Gastroesophageal sphincter (tissue), 4 donors: ENCODE measurements around the gene UGP2. TPM values are rescaled to one million over a fixed set of nuclear protein-coding genes. Genes with fewer than 3 reads are reported as not detected.
"Not testable (repeated sequence)": the region's sequence is repeated elsewhere in the genome, so short reads cannot be mapped to it uniquely, and the experiment has no call there.

ENCODE experiments used
- ATAC-seq: fragments of 150-250 bp; one replicate; pipeline ENCODE4 v1.9.1; 2016; ENCODE audit warnings: mild to moderate bottlenecking, moderate library complexity
- H3K27ac ChIP-seq, 4 donors: fragments of 200-600 bp; sonication (generic) in 3 of 4; 1 replicate in 3 of 4; 2 replicates in 1 of 4; pipeline ENCODE4 v1.5.1; 2016 to 2019
- H3K27me3 ChIP-seq: fragments of 200-600 bp; sonication (generic); one replicate; pipeline ENCODE4 v1.5.1; 2019
- H3K36me3 ChIP-seq, 2 donors: fragments of 200-600 bp; sonication (generic); one replicate each; pipeline ENCODE4 v1.5.1; 2019; ENCODE audit warnings: control low read depth in 1 of 2
- H3K4me1 ChIP-seq, 3 donors: fragments of 200-600 bp; sonication (generic); 1 replicate in 2 of 3; 2 replicates in 1 of 3; pipeline ENCODE4 v1.5.1; 2016 to 2019; ENCODE audit warnings: control low read depth in 2 of 3
- H3K4me3 ChIP-seq, 2 donors: fragments of 200-600 bp; sonication (generic); one replicate each; pipeline ENCODE4 v1.5.1; 2019; ENCODE audit warnings: mild to moderate bottlenecking in 1 of 2, moderate library complexity in 1 of 2
- H3K9me3 ChIP-seq, 3 donors: fragments of 200-600 bp; sonication (generic); one replicate each; pipeline ENCODE4 v1.5.1; 2017 to 2019; ENCODE audit warnings: control low read depth in 2 of 3
- CTCF ChIP-seq, 4 experiments: fragments of 200-600 bp in 2 of 4; fragments of 450-650 bp in 2 of 4; sonication (generic) in 1 of 4; IDR thresholded peaks; one replicate each; pipeline ENCODE4 v1.5.1; 2017 to 2019; ENCODE audit warnings: antibody characterized with exemption in 4 of 4, mild to moderate bottlenecking in 2 of 4, moderate library complexity in 2 of 4
- EP300 ChIP-seq: sonication (generic); formaldehyde crosslinking; IDR thresholded peaks from one replicate; pipeline ENCODE4 v1.6.1; 2017; ENCODE audit warnings: antibody characterized with exemption, mild to moderate bottlenecking
- POLR2A ChIP-seq, 2 donors: fragments of 450-650 bp; IDR thresholded peaks; one replicate each; pipeline ENCODE4 v1.6.1; 2017; ENCODE audit warnings: antibody characterized with exemption in 2 of 2, mild to moderate bottlenecking in 2 of 2, moderate library complexity in 1 of 2
- POLR2AphosphoS5 ChIP-seq: sonication (generic); formaldehyde crosslinking; IDR thresholded peaks from one replicate; pipeline ENCODE4 v1.6.1; 2017; ENCODE audit warnings: antibody characterized with exemption
- WGBS, 2 donors: methylation state at CpG; one replicate each; pipeline ENCODE4 v1.1.5; 2018; ENCODE audit warnings: low coverage in 1 of 2; 5-methylcytosine and 5-hydroxymethylcytosine counted together
- total RNA-seq, 4 donors: library from RNA; depleted of rRNA; stranded (reverse); fragments of >200 nt; gene quantifications; one replicate each; pipeline ENCODE4 v1.1.0, GENCODE V29; 2016

The UGP2 gene
- total RNA-seq, 4 donors from 2014 or later, result 151 to 222 (median 164) TPM

DNA sequence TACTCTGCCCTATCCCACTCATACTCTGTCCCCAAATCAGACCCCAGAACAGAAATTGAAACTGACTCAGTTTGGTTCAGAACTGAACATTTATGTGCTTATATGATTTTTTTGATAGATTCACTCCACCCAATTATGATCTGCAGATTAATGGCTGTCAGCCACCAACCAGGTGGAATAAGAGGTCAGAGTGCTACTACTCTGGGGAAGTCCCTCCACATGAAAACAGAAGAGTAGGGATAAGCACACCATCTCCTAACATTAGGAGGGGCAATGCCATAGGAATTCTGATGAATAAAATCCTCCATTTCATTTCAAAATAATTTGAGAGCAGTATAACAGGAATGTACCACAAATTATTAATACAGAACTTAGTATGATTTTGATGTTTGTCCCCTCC, 36.3 kb upstream of the UGP2 start:
- H3K9me3 ChIP-seq, result no peaks in the 10 kb centered on the region
- H3K4me1 ChIP-seq, result no peaks in the 10 kb centered on the region
- TF ChIP-seq EP300 (no peak), CTCF (IDR thresholded peaks at IDR 0.05) (no peak), POLR2AphosphoS5 (no peak), POLR2A (IDR thresholded peaks at IDR 0.05) (no peak)
- H3K27me3 ChIP-seq, result no peaks in the 10 kb centered on the region
- no peak overlapping the region for H3K4me3 ChIP-seq
- no peak for ATAC-seq
- H3K36me3 ChIP-seq, result no peaks in the 10 kb centered on the region
- H3K27ac ChIP-seq, result no peak overlapping the region

DNA sequence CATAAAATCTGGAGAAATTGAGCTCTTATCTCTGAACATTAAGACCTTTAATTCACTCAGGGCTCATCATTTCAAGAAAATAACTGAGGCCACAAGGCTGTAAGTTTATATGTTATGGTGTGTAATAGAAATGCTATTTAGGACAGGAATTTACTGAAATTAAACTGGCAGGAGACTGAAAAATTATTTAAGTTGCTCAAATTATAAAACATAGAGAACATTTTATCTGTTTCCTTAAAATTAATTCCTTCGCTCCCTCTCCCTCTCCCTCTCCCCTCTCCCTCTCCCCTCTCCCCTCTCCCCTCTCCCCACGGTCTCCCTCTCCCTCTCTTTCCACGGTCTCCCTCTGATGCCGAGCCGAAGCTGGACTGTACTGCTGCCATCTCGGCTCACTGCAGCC, 33.7 kb upstream of the UGP2 start:
- not testable (repeated sequence) for H3K9me3 ChIP-seq, H3K4me1 ChIP-seq, ATAC-seq, H3K4me3 ChIP-seq, H3K27ac ChIP-seq, H3K27me3 ChIP-seq, H3K36me3 ChIP-seq
- WGBS, 2 donors, result 100% methylated on average over 1 of the region's 6 CpGs; no CpG with 5 or more reads in 1 of the 2 donors

DNA sequence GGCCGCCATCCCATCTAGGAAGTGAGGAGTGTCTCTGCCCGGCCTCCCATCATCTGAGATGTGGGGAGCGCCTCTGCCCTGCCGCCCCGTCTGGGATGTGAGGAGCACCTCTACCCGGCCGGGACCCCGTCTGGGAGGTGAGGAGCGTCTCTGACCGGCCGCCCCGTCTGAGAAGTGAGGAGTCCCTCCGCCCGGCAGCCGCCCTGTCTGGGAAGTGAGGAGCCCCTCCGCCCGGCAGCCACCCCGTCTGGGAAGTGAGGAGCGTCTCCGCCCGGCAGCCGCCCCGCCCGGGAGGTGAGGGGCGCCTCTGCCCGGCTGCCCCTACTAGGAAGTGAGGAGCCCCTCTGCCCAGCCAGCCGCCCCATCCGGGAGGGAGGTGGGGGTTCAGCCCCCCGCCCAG, 32.8 kb upstream of the UGP2 start:
- ATAC-seq, H3K4me3 ChIP-seq, H3K36me3 ChIP-seq, H3K9me3 ChIP-seq, H3K4me1 ChIP-seq, H3K27ac ChIP-seq, H3K27me3 ChIP-seq: not testable (repeated sequence)
- no CpG with 5 or more reads among the region's 29 CpGs for WGBS, 2 donors

DNA sequence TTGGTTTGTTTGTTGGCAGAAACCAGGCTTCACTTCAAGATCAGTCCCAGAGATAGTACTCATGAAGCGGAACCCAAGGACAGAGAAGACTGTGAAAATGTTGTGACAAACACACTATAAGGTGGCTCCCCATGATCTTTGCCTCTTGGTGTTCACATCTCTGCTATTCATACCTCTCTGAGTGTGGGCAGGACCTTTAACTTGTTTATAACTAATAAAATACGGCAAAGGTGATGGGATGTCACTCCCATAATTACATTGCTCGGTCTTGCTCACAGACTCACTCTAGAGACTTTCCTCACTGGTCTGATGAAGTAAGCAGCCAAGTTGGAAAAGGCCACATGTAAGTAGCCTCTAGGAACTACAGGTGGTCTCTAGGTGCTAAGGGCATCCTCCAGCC, 30.6 kb upstream of the UGP2 start:
- TF ChIP-seq EP300, result no peak
- TF ChIP-seq POLR2A (IDR thresholded peaks at IDR 0.05), result no peak
- no peak for TF ChIP-seq CTCF (IDR thresholded peaks at IDR 0.05)
- no peak for TF ChIP-seq POLR2AphosphoS5
- no peaks in the 10 kb centered on the region for H3K9me3 ChIP-seq
- no peak overlapping the region for H3K4me3 ChIP-seq
- ATAC-seq, result no peak
- no peaks in the 10 kb centered on the region for H3K27me3 ChIP-seq
- H3K27ac ChIP-seq, result no peak overlapping the region
- WGBS, 2 donors, result 86 to 90% methylated on average over 1 to 2 of the region's 3 CpGs
- no peaks in the 10 kb centered on the region for H3K4me1 ChIP-seq
- H3K36me3 ChIP-seq, result no peaks in the 10 kb centered on the region

- H3K36me3 ChIP-seq, H3K27me3 ChIP-seq, H3K9me3 ChIP-seq, H3K27ac ChIP-seq, H3K4me3 ChIP-seq, ATAC-seq, H3K4me1 ChIP-seq: not testable (repeated sequence)
- WGBS, 2 donors, result 93 to 97% methylated on average over 3 to 6 of the region's 7 CpGs
Observed at GRCh38 chr2:63811870-63812269, 29.8 kb upstream of the UGP2 start.

- H3K4me3 ChIP-seq, result no peak overlapping the region
- WGBS, 2 donors, result 90 to 100% methylated on average over 1 of the region's 1 CpG
- TF ChIP-seq POLR2AphosphoS5 (no peak), POLR2A (IDR thresholded peaks at IDR 0.05) (no peak), EP300 (no peak), CTCF (IDR thresholded peaks at IDR 0.05) (no peak)
- H3K27ac ChIP-seq, result no peak overlapping the region
- no peaks in the 10 kb centered on the region for H3K9me3 ChIP-seq
- no peak for ATAC-seq
- no peaks in the 10 kb centered on the region for H3K36me3 ChIP-seq
- no peaks in the 10 kb centered on the region for H3K4me1 ChIP-seq
- no peaks in the 10 kb centered on the region for H3K27me3 ChIP-seq
Observed at GRCh38 chr2:63814114-63814513, 27.6 kb upstream of the UGP2 start.

GRCh38 chr2:63817382-63817781, 24.3 kb upstream of the UGP2 start:
- H3K27me3 ChIP-seq, result no peaks in the 10 kb centered on the region
- TF ChIP-seq POLR2A (IDR thresholded peaks at IDR 0.05) (no peak), EP300 (no peak), CTCF (IDR thresholded peaks at IDR 0.05) (no peak), POLR2AphosphoS5 (no peak)
- H3K9me3 ChIP-seq, result no peaks in the 10 kb centered on the region
- peaks cover 0 to 5% (median 0%) of the 10 kb centered on the region in 3 donors for H3K4me1 ChIP-seq
- no peaks in the 10 kb centered on the region for H3K36me3 ChIP-seq
- no peak overlapping the region for H3K27ac ChIP-seq
- WGBS, 2 donors, result 71 to 75% methylated on average over 2 of the region's 2 CpGs
- no peak for ATAC-seq
- H3K4me3 ChIP-seq, result no peak overlapping the region
